HG03045 (cell line): ENCODE results near the gene PTPRN2.

Experiments used
- ATAC-seq: cut with Tn5 transposase; IDR thresholded peaks from one replicate; pipeline ENCODE4 v1.9.1; 2021; ENCODE audit warnings: mild to moderate bottlenecking, moderate library complexity; ENCODE audit not compliant: unreplicated experiment

The PTPRN2 gene

GRCh38 chr7:157827045-157827862 lies 760.4 kb downstream of the PTPRN2 start:
- ATAC-seq, result no peak

- no peak for ATAC-seq
These were observed 761.1 kb downstream of the PTPRN2 start for GRCh38 chr7:157826566-157826965.

- no peak for ATAC-seq
These were observed 762.3 kb downstream of the PTPRN2 start for GRCh38 chr7:157825325-157825724.

- no peak for ATAC-seq
These were observed 762.9 kb downstream of the PTPRN2 start for GRCh38 chr7:157824819-157825121.

- ATAC-seq, result no peak
These were observed 763.4 kb downstream of the PTPRN2 start for GRCh38 chr7:157824011-157824818.

- ATAC-seq, result no peak
These were observed 765.0 kb downstream of the PTPRN2 start for GRCh38 chr7:157822688-157823031.

GRCh38 chr7:157821959-157822687 lies 765.5 kb downstream of the PTPRN2 start:
- no peak for ATAC-seq

GRCh38 chr7:157820796-157821195 lies 766.8 kb downstream of the PTPRN2 start:
- ATAC-seq, result no peak

- ATAC-seq, result no peak
These were observed 768.2 kb downstream of the PTPRN2 start for GRCh38 chr7:157819455-157819807.

- no peak for ATAC-seq
These were observed 768.7 kb downstream of the PTPRN2 start for GRCh38 chr7:157818701-157819454.

- no peak for ATAC-seq
These were observed 769.5 kb downstream of the PTPRN2 start for GRCh38 chr7:157817944-157818700.

- ATAC-seq, result no peak
These were observed 770.2 kb downstream of the PTPRN2 start for GRCh38 chr7:157817433-157817832.

GRCh38 chr7:157816526-157817250 lies 770.9 kb downstream of the PTPRN2 start:
- no peak for ATAC-seq

GRCh38 chr7:157816086-157816485 lies 771.5 kb downstream of the PTPRN2 start:
- no peak for ATAC-seq

GRCh38 chr7:157815706-157816022 lies 772.0 kb downstream of the PTPRN2 start:
- ATAC-seq, result no peak

GRCh38 chr7:157814931-157815705 lies 772.5 kb downstream of the PTPRN2 start:
- ATAC-seq, result no peak

GRCh38 chr7:157813741-157814661 lies 773.6 kb downstream of the PTPRN2 start:
- ATAC-seq, result no peak

GRCh38 chr7:157813053-157813452 lies 774.6 kb downstream of the PTPRN2 start:
- no peak for ATAC-seq
